Stomach smooth muscle (tissue), 2 donors: ENCODE data around the gene SMIM7.

Experiments
- H3K27ac ChIP-seq: one replicate; pipeline ENCODE4 v1.7.0; 2013; ENCODE audit warnings: mild to moderate bottlenecking, low read length, inconsistent platforms
- H3K27me3 ChIP-seq, 2 donors: one replicate each; pipeline ENCODE4 v1.7.0; 2013; ENCODE audit warnings: low read length in 2 of 2; ENCODE audit not compliant: insufficient read depth in 2 of 2, control insufficient read depth in 1 of 2
- H3K36me3 ChIP-seq, 2 donors: one replicate each; pipeline ENCODE4 v1.7.0; 2013; ENCODE audit warnings: low read length in 2 of 2; ENCODE audit not compliant: control insufficient read depth in 2 of 2, insufficient read depth in 2 of 2
- H3K4me1 ChIP-seq: one replicate; pipeline ENCODE4 v1.7.0; 2013; ENCODE audit warnings: low read length; ENCODE audit not compliant: control insufficient read depth, insufficient read depth
- H3K4me3 ChIP-seq, 2 donors: one replicate each; pipeline ENCODE4 v1.7.0; 2013; ENCODE audit warnings: low read length in 2 of 2
- H3K9ac ChIP-seq, 2 donors: one replicate each; pipeline ENCODE4 v1.7.0; 2013; ENCODE audit warnings: low read length in 2 of 2, mild to moderate bottlenecking in 1 of 2
- H3K9me3 ChIP-seq, 2 donors: one replicate each; pipeline ENCODE4 v1.7.0; 2013; ENCODE audit warnings: low read length in 2 of 2; ENCODE audit not compliant: control insufficient read depth in 2 of 2
- donor health status: healthy.
- donor health status: Pancreatic carcinoma.

SMIM7 gene

DNA sequence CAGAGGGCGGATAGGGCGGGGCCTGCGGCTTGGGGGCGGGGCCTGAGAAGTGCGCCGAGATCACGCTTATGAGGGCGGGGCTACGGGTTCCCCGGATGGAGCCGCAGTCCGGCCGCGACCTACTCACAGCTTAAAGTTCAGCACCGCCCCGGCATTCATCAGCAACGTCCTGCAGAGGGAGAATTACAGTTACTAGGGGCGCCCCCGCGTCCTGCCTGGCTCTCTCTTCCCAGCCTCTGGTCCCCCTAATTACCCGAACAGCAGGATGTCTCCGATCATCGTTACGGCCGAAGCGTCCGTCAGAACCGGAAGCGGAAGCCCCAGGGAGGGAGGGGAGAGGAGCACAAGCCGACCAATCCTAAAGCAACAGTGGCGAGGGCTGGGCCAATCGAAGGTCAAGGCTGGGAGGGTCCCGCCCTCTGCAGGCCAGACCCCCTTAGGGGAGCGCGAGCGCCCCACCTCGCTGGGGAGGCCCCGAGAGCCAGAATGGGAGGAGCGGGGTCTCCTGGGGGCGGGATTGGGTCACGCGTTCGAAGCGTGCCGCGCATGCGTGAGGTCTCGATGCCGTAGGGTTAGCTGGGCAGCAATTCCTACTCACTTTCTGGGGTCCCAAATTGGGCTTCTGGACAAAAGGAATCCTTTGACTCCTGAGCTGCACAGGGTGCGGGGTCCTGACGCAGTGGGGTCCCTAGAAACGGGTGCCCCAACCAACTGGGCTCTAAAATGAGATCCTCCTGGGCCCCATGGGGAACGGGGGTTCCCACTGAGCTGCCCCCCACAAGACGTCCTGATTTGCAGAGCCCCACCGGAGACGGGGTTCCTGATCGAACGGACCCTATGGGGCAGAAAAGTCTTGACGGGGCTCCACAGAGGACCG, at the start of gene SMIM7:
Gene SMIM7 (minus strand): TSS at position 313 of the 877 bp plus-strand sequence. CDS start 34 bp downstream, at position 279.
- no peaks in the 10 kb centered on the region for H3K27me3 ChIP-seq
- peaks cover 37% of the 10 kb centered on the region for H3K4me1 ChIP-seq
- H3K27ac ChIP-seq = peak within 1 kb of the TSS; percentile 77
- H3K4me3 ChIP-seq = peak within 1 kb of the TSS; percentile 99
- H3K9ac ChIP-seq = peak within 1 kb of the TSS; percentile 76 to 78
- no peaks in the 10 kb centered on the region for H3K9me3 ChIP-seq
- peaks cover 14 to 22% of the 10 kb centered on the region in 2 donors for H3K36me3 ChIP-seq

DNA sequence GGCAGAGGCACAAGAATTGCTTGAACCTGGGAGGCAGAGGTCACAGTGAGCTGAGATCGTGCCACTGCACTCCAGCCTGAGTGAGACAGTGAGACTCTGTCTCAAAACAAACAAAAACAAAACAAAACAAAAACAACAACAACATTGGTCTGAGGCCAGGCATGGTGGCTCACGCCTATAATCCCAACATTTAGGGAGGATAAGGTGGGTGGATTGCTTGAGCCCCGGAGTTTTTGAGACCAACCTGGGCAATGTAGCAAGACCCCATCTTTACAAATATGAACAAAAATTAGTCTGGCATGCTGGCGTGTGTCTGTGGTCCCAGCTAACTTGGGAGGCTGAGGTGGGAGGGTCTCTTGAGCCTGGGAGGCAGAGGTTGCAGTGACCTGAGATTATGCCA, 43.7 kb upstream of the SMIM7 start:
- Histone ChIP-seq H3K27me3 (no peaks in the 10 kb centered on the region), H3K9me3 (no peaks in the 10 kb centered on the region), H3K27ac (no peak overlapping the region), H3K4me3 (no peak overlapping the region), H3K9ac (no peak overlapping the region), H3K4me1 (no peaks in the 10 kb centered on the region), H3K36me3 (no peaks in the 10 kb centered on the region)

DNA sequence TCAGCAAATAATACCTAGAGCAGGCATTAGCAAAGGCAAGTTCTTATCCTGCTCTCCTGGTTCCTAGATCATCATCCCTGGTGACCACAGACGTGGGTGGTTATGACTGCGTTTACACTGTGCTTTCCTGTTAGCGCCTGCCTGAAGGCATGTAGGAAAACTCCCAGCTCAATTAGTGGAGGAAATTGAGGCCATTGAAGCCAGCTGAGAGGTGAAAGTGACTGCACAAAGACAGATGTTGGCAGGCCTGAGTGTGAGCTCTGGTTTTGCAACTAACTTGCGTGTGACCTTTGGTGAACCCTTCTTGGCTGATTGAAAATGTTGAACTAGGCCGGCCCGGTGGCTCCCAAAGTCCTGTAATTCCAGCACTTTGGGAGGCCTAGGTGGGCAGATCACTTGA, 42.2 kb upstream of the SMIM7 start:
- Histone ChIP-seq H3K4me3 (no peak overlapping the region), H3K4me1 (no peaks in the 10 kb centered on the region), H3K27ac (no peak overlapping the region), H3K36me3 (no peaks in the 10 kb centered on the region), H3K9me3 (no peaks in the 10 kb centered on the region), H3K27me3 (no peaks in the 10 kb centered on the region), H3K9ac (no peak overlapping the region)

DNA sequence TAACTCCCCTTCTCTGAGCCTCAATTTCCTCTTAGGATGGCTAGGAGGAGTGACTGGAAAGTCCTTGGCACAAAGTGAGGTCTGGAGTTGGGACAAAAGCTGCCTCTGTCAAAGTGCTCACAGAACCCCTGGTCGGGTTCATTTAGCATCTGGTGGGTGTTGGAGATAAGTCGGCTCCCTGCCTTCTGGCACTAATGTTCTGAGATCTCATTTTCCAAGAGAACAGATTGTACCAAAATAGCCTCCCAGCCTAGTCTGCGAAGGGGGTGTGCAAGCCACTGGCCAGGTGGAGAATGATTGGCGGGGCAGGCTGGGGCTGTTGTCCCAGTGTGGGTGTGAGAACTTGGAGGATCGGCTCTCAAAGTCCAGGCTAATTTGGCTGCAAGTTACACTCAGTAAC, 39.0 kb upstream of the SMIM7 start:
- Histone ChIP-seq H3K9ac (no peak overlapping the region), H3K27me3 (no peaks in the 10 kb centered on the region), H3K4me3 (no peak overlapping the region), H3K4me1 (no peaks in the 10 kb centered on the region), H3K27ac (no peak overlapping the region), H3K36me3 (no peaks in the 10 kb centered on the region), H3K9me3 (peaks cover 2 to 3% of the 10 kb centered on the region in 2 donors)

DNA sequence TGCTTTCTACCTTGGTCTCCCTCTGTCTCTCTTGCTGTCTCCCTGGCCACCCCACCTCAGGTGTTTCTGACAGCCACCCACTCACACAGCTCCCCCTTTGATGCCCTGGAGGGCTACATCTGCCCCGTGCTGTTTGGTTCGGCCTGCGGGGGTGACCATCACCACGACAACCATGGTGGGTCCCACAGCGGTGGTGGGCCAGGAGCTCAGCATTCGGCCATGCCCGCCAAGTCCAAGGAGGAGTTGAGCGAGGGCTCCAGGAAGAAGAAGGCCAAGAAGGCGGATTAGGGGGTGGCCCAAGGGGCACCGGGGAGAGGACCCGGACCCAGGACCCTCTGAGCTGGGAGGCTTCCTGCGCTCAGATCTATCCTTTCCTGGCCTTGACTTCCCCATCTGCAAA, 28.1 kb upstream of the SMIM7 start:
- H3K27me3 ChIP-seq = no peaks in the 10 kb centered on the region
- H3K9me3 ChIP-seq = peaks cover 0 to 4% of the 10 kb centered on the region in 2 donors
- no peaks in the 10 kb centered on the region for H3K4me1 ChIP-seq
- H3K4me3 ChIP-seq = no peak overlapping the region
- H3K27ac ChIP-seq = no peak overlapping the region
- no peak overlapping the region for H3K9ac ChIP-seq
- H3K36me3 ChIP-seq = no peaks in the 10 kb centered on the region

DNA sequence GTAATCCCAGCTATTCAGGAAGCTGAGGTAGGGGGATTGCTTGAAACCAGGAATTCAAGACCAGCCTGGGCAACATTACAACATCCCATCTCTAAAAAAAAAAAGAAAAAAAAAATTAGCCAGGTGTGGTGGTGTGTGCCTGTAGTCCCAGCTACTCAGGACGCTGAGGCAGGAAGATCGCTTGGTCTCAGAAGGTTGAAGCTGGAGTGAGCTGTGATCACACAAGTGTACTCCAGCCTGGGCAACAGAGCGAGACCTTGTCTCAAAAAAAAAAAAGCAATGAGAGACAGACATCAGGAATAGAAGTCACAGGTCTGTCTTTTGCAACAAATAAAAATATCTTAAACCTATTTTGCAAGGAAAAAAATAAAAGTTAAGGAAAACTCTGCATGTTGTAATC, 24.3 kb upstream of the SMIM7 start:
- no peak overlapping the region for H3K4me3 ChIP-seq
- peaks cover 5 to 18% of the 10 kb centered on the region in 2 donors for H3K36me3 ChIP-seq
- no peak overlapping the region for H3K27ac ChIP-seq
- no peaks in the 10 kb centered on the region for H3K9me3 ChIP-seq
- H3K27me3 ChIP-seq = no peaks in the 10 kb centered on the region
- H3K9ac ChIP-seq = no peak overlapping the region
- no peaks in the 10 kb centered on the region for H3K4me1 ChIP-seq

DNA sequence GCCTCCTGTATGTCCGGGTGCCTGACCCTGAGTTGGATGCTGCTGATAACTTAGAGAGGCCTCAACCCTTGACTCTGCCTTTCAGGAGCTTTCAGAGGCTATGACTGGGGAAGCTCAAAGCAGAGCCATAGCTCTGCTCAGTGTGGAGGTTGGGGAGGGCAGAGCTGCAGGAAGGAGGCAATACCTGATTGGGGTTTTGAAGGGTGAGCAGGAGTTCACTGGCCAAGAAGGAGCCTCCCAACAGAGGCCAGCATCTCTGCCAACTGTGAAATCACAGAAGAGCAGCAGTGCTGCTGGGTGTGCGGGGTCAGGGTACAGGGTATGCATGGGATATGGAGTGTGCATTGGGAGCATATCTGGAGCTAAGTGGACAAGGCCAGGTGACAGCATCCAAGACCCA, 22.6 kb upstream of the SMIM7 start:
- H3K4me3 ChIP-seq = no peak overlapping the region
- no peaks in the 10 kb centered on the region for H3K27me3 ChIP-seq
- H3K9ac ChIP-seq = no peak overlapping the region
- H3K4me1 ChIP-seq = no peaks in the 10 kb centered on the region
- no peak overlapping the region for H3K27ac ChIP-seq
- no peaks in the 10 kb centered on the region for H3K9me3 ChIP-seq
- peaks cover 5 to 18% of the 10 kb centered on the region in 2 donors for H3K36me3 ChIP-seq

DNA sequence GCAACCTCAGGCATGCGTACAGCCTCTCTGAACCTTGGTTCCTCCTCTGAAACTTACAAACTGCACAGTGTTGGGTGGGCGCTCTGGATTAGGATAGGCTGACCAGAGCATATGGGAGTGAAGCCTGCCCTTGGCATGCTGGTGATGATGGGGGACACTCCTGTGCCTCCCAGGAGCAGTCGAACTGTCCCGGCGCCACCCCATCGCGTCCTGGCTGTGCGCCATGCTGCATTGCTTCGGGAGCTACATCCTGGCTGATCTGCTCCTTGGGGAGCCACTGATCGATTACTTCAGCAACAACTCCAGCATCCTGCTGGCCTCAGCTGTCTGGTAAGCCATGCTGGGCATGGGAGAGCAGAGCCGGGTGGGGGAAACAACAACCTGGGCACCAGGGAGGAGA, 19.9 kb upstream of the SMIM7 start:
- Histone ChIP-seq H3K27ac (no peak overlapping the region), H3K4me1 (no peaks in the 10 kb centered on the region), H3K4me3 (no peak overlapping the region), H3K27me3 (no peaks in the 10 kb centered on the region), H3K9me3 (no peaks in the 10 kb centered on the region), H3K36me3 (peaks cover 5 to 18% of the 10 kb centered on the region in 2 donors), H3K9ac (no peak overlapping the region)

DNA sequence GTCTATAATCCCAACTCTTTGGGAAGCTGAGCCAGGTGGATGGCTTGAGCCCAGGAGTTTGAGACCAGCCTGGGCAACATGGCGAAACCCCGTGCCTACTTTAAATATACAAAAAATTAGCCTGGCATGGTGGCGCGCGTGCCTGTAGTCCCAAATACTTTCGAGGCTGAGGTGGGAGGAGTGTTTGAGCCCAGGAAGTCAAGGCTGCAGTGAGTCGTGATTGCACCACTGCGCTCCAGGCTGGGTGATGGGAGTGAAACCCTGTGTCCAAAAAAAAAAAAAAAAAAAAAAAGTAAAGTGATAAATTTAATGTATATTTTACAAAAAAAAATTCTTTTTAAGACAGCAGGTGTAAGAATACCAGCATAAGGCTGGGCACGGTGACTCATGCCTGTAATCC, 18.6 kb upstream of the SMIM7 start:
- Histone ChIP-seq H3K36me3 (peaks cover 5 to 18% of the 10 kb centered on the region in 2 donors), H3K27me3 (no peaks in the 10 kb centered on the region), H3K4me3 (no peak overlapping the region), H3K9ac (no peak overlapping the region), H3K9me3 (no peaks in the 10 kb centered on the region), H3K4me1 (no peaks in the 10 kb centered on the region), H3K27ac (no peak overlapping the region)

DNA sequence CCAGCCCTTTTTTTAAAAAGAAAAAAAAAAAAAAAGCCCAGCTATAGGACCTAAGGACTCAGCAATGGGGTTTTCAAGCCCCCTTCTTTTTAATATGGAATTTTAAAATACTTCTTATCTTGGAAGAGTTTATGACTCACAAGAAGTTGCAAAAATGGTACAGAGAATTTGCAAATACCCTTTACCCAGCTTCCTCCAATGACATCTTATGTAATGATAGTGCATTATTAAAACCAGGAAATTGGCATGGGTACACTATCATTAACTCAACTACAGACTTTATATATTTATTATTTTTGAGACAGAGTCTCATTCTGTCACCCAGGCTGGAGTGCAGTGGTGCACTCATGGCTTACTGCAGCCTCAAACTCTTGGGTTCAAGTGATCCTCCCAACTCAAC, 17.1 kb upstream of the SMIM7 start:
- H3K27ac ChIP-seq = no peak overlapping the region

DNA sequence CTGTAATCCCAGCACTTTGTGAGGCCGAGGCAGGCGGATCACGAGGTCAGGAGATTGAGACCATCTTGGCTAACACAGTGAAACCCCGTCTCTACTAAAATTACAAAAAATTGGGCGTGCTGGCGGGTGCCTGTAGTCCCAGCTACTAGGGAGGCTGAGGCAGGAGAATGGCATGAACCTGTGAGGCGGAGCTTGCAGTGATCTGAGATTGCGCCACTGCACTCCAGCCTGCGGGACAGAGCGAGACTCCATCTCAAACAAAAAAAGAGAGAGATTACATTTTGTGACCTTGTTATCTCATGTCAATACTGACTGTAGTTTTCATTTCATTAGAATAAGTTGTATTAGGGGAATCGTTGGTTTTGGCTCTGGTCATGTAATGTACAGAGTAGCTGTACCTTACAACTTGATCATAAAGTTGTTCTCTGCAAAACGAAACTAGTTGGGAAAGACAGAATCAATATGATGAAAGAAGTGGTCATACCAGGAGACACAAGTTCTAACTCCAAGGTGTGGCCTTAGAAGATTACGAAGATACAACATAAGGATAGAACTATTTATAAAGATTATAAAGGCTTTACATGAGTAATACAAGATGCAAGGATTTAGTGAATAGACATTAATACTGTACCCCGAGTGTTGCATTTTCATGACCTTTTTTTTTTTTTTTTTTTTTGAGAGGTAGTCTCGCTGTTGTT, 16.3 kb upstream of the SMIM7 start:
- Histone ChIP-seq H3K4me3 (no peak overlapping the region), H3K9me3 (no peaks in the 10 kb centered on the region), H3K4me1 (no peaks in the 10 kb centered on the region), H3K36me3 (peaks cover 0 to 10% of the 10 kb centered on the region in 2 donors), H3K9ac (no peak overlapping the region), H3K27me3 (no peaks in the 10 kb centered on the region), H3K27ac (no peak overlapping the region)

More for the DNA sequence above, 17.1 kb upstream of the SMIM7 start:
- H3K36me3 ChIP-seq = peaks cover 1 to 16% of the 10 kb centered on the region in 2 donors
- no peaks in the 10 kb centered on the region for H3K9me3 ChIP-seq
- no peak overlapping the region for H3K9ac ChIP-seq
- H3K4me1 ChIP-seq = no peaks in the 10 kb centered on the region
- H3K4me3 ChIP-seq = no peak overlapping the region
- no peaks in the 10 kb centered on the region for H3K27me3 ChIP-seq
